Natural killer cell treated with Interleukin-12 subunit alpha and Interleukin-12 subunit beta and Interleukin-15 and Interleukin-18, amount 100 ng/mL, for 72 hours (primary cell): ENCODE measurements around the gene CA6. TPM values are rescaled to one million over a fixed set of nuclear protein-coding genes. Genes with fewer than 3 reads are reported as not detected.
"Not testable (repeated sequence)": the region's sequence is repeated elsewhere in the genome, so short reads cannot be mapped to it uniquely, and the experiment has no call there.

Experiments
- ATAC-seq, 2 donors: fragments of 150-1000 bp; cut with Tn5 transposase in 1 of 2; sonication (Bioruptor Pico), chemical (Tn5 transposase) in 1 of 2; 2 replicates each; pipeline ENCODE4 v1.10.0; 2021
- DNase-seq: peaks from one replicate; pipeline ENCODE4 v3.0.0; 2022; ENCODE audit warnings: low spot score
- H3K27ac Mint-ChIP-seq, 2 donors: 1 replicate in 1 of 2; 2 replicates in 1 of 2; pipeline ENCODE4 v1.8.0; 2022; ENCODE audit warnings: mixed read lengths in 2 of 2, mild to moderate bottlenecking in 1 of 2, moderate library complexity in 1 of 2
- H3K27me3 Mint-ChIP-seq, 2 donors: 1 replicate in 1 of 2; 2 replicates in 1 of 2; pipeline ENCODE4 v1.8.0; 2022; ENCODE audit warnings: mixed read lengths in 2 of 2
- H3K36me3 Mint-ChIP-seq: one replicate; pipeline ENCODE4 v1.8.0; 2022; ENCODE audit warnings: mixed read lengths
- H3K4me1 Mint-ChIP-seq, 2 donors: 1 replicate in 1 of 2; 2 replicates in 1 of 2; pipeline ENCODE4 v1.8.0; 2022; ENCODE audit warnings: low read depth in 2 of 2, mixed read lengths in 2 of 2, mild to moderate bottlenecking in 1 of 2
- H3K4me3 Mint-ChIP-seq: one replicate; pipeline ENCODE4 v1.8.0; 2022; ENCODE audit warnings: mixed read lengths
- H3K9me3 Mint-ChIP-seq: 2 replicates; pipeline ENCODE4 v1.8.0; 2022; ENCODE audit warnings: mixed read lengths
- total RNA-seq, 2 donors: library from RNA; stranded (reverse); gene quantifications; one replicate each; pipeline ENCODE4 v1.2.3, GENCODE V29; 2022

CA6 gene
- total RNA-seq, 2 donors from 2014 or later = not detected

GRCh38 chr1:8966606-8967005 lies 20.9 kb downstream of the CA6 start:
- H3K27me3 Mint-ChIP-seq = peaks cover 0 to 17% of the 10 kb centered on the region in 2 donors
- DNase-seq (no peak), ATAC-seq (no peak)
- H3K4me3 Mint-ChIP-seq = no peak overlapping the region
- H3K36me3 Mint-ChIP-seq = no peaks in the 10 kb centered on the region
- no peaks in the 10 kb centered on the region for H3K9me3 Mint-ChIP-seq
- H3K4me1 Mint-ChIP-seq = peaks cover 6 to 16% of the 10 kb centered on the region in 2 donors
- no peak overlapping the region for H3K27ac Mint-ChIP-seq

GRCh38 chr1:8968902-8969301 lies 23.2 kb downstream of the CA6 start:
- not testable (repeated sequence) for H3K4me3 Mint-ChIP-seq, H3K36me3 Mint-ChIP-seq, DNase-seq, H3K27ac Mint-ChIP-seq, ATAC-seq, H3K9me3 Mint-ChIP-seq
- peaks cover 12 to 13% of the 10 kb centered on the region in 2 donors for H3K4me1 Mint-ChIP-seq
- peaks cover 0 to 19% of the 10 kb centered on the region in 2 donors for H3K27me3 Mint-ChIP-seq

- Mint-ChIP-seq H3K36me3 (no peaks in the 10 kb centered on the region), H3K4me3 (no peak overlapping the region), H3K27ac (peak overlapping the region in 1 of 2 donors; percentile 1), H3K9me3 (no peaks in the 10 kb centered on the region), H3K27me3 (peaks cover 0 to 11% of the 10 kb centered on the region in 2 donors), H3K4me1 (peaks cover 12 to 13% of the 10 kb centered on the region in 2 donors)
- DNase-seq (no peak), ATAC-seq (no peak)
Observed at GRCh38 chr1:8969937-8970336, 24.3 kb downstream of the CA6 start.

GRCh38 chr1:8970870-8971337 lies 25.2 kb downstream of the CA6 start:
- Mint-ChIP-seq H3K9me3 (no peaks in the 10 kb centered on the region), H3K4me1 (peaks cover 12 to 13% of the 10 kb centered on the region in 2 donors), H3K27ac (peak overlapping the region in 1 of 2 donors; percentile 56), H3K36me3 (no peaks in the 10 kb centered on the region), H3K27me3 (peaks cover 0 to 8% of the 10 kb centered on the region in 2 donors), H3K4me3 (peak overlapping the region; percentile 50)
- DNase-seq = no peak
- ATAC-seq = peak; percentile 80 to 85

GRCh38 chr1:8974551-8974950 lies 28.9 kb downstream of the CA6 start:
- H3K9me3 Mint-ChIP-seq = no peaks in the 10 kb centered on the region
- DNase-seq (no peak), ATAC-seq (no peak)
- peaks cover 0 to 10% of the 10 kb centered on the region in 2 donors for H3K27me3 Mint-ChIP-seq
- H3K4me3 Mint-ChIP-seq = no peak overlapping the region
- H3K27ac Mint-ChIP-seq = no peak overlapping the region
- H3K4me1 Mint-ChIP-seq = peaks cover 12 to 13% of the 10 kb centered on the region in 2 donors
- no peaks in the 10 kb centered on the region for H3K36me3 Mint-ChIP-seq

- no peak for ATAC-seq
- H3K4me3 Mint-ChIP-seq = no peak overlapping the region
- peaks cover 7 to 8% of the 10 kb centered on the region in 2 donors for H3K4me1 Mint-ChIP-seq
- H3K27ac Mint-ChIP-seq = no peak overlapping the region
- no peak for DNase-seq
- H3K9me3 Mint-ChIP-seq = no peaks in the 10 kb centered on the region
- peaks cover 0 to 11% of the 10 kb centered on the region in 2 donors for H3K27me3 Mint-ChIP-seq
- H3K36me3 Mint-ChIP-seq = no peaks in the 10 kb centered on the region
Observed at GRCh38 chr1:8976338-8976737, 30.7 kb downstream of the CA6 start.

- no peaks in the 10 kb centered on the region for H3K9me3 Mint-ChIP-seq
- H3K4me1 Mint-ChIP-seq = peaks cover under 1 to 3% of the 10 kb centered on the region in 2 donors
- no peaks in the 10 kb centered on the region for H3K36me3 Mint-ChIP-seq
- H3K27me3 Mint-ChIP-seq = peaks cover 0 to 8% of the 10 kb centered on the region in 2 donors
- ATAC-seq (no peak), DNase-seq (no peak)
- H3K4me3 Mint-ChIP-seq = no peak overlapping the region
- H3K27ac Mint-ChIP-seq = no peak overlapping the region
Observed at GRCh38 chr1:8976896-8977450, 31.3 kb downstream of the CA6 start.

- no peaks in the 10 kb centered on the region for H3K9me3 Mint-ChIP-seq
Observed at GRCh38 chr1:8980656-8981055, 35.0 kb downstream of the CA6 start.

GRCh38 chr1:8981169-8981568 lies 35.5 kb downstream of the CA6 start:
- DNase-seq (no peak), ATAC-seq (no peak)
- Mint-ChIP-seq H3K36me3 (no peaks in the 10 kb centered on the region), H3K9me3 (no peaks in the 10 kb centered on the region), H3K4me3 (no peak overlapping the region), H3K27ac (no peak overlapping the region), H3K27me3 (peaks cover 0 to 8% of the 10 kb centered on the region in 2 donors), H3K4me1 (no peaks in the 10 kb centered on the region)

More at GRCh38 chr1:8980656-8981055, 35.0 kb downstream of the CA6 start:
- H3K27me3 Mint-ChIP-seq = peaks cover 0 to 8% of the 10 kb centered on the region in 2 donors
- H3K27ac Mint-ChIP-seq = no peak overlapping the region
- H3K36me3 Mint-ChIP-seq = no peaks in the 10 kb centered on the region
- no peaks in the 10 kb centered on the region for H3K4me1 Mint-ChIP-seq
- H3K4me3 Mint-ChIP-seq = no peak overlapping the region
- ATAC-seq (no peak), DNase-seq (no peak)

- DNase-seq (no peak), ATAC-seq (no peak)
- no peaks in the 10 kb centered on the region for H3K36me3 Mint-ChIP-seq
- H3K9me3 Mint-ChIP-seq = no peaks in the 10 kb centered on the region
- peaks cover 0 to 8% of the 10 kb centered on the region in 2 donors for H3K27me3 Mint-ChIP-seq
- H3K4me1 Mint-ChIP-seq = peaks cover 4 to 5% of the 10 kb centered on the region in 2 donors
- no peak overlapping the region for H3K27ac Mint-ChIP-seq
- no peak overlapping the region for H3K4me3 Mint-ChIP-seq
Observed at GRCh38 chr1:8984203-8984602, 38.5 kb downstream of the CA6 start.

- Mint-ChIP-seq H3K27ac (no peak overlapping the region), H3K27me3 (peaks cover 0 to 8% of the 10 kb centered on the region in 2 donors), H3K4me3 (no peak overlapping the region), H3K4me1 (peaks cover 4 to 5% of the 10 kb centered on the region in 2 donors), H3K9me3 (no peaks in the 10 kb centered on the region), H3K36me3 (no peaks in the 10 kb centered on the region)
- DNase-seq (no peak), ATAC-seq (no peak)
Observed at GRCh38 chr1:8984990-8985389, 39.3 kb downstream of the CA6 start.

GRCh38 chr1:8985915-8986813 lies 40.5 kb downstream of the CA6 start:
- Mint-ChIP-seq H3K36me3 (no peaks in the 10 kb centered on the region), H3K4me3 (no peak overlapping the region), H3K9me3 (no peaks in the 10 kb centered on the region), H3K27me3 (peaks cover 0 to 5% of the 10 kb centered on the region in 2 donors), H3K27ac (no peak overlapping the region), H3K4me1 (peaks cover 4 to 5% of the 10 kb centered on the region in 2 donors)
- DNase-seq = no peak
- ATAC-seq = no peak

- DNase-seq = no peak
- no peaks in the 10 kb centered on the region for H3K9me3 Mint-ChIP-seq
- H3K4me3 Mint-ChIP-seq = no peak overlapping the region
- H3K36me3 Mint-ChIP-seq = no peaks in the 10 kb centered on the region
- H3K27ac Mint-ChIP-seq = no peak overlapping the region
- ATAC-seq = no peak
- peaks cover 0 to 3% of the 10 kb centered on the region in 2 donors for H3K27me3 Mint-ChIP-seq
- H3K4me1 Mint-ChIP-seq = peaks cover 4 to 5% of the 10 kb centered on the region in 2 donors
Observed at GRCh38 chr1:8986814-8987190, 41.1 kb downstream of the CA6 start.
